HTERT RPE-1 (cell line): Measurements from ENCODE around the gene IYD.

ENCODE experiments used
- in situ Hi-C: fragments of 300-500 bp; cut with MboI; formaldehyde crosslinking; loops from 4 replicates; pipeline ENCODE4 v1.14.3; 2020; ENCODE audit warnings: low sequenced_read_pairs

Gene IYD, protein sequence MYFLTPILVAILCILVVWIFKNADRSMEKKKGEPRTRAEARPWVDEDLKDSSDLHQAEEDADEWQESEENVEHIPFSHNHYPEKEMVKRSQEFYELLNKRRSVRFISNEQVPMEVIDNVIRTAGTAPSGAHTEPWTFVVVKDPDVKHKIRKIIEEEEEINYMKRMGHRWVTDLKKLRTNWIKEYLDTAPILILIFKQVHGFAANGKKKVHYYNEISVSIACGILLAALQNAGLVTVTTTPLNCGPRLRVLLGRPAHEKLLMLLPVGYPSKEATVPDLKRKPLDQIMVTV

DNA sequence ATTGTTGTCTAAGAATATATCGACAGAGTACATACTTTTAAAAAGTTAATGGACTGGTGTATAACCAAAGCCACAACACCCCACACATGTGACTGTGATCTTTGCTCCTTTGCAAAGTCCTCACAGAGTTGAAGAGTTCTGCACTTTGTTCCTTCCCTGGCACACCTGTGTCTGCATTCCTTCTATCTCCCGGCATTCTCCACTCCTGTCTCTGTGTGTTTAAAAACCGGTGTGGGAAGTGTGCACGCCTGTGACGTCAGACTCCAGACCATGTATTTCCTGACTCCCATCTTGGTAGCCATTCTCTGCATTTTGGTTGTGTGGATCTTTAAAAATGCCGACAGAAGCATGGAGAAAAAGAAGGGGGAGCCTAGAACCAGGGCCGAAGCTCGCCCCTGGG lies at the start of gene IYD:
TSS of gene IYD (plus strand) at position 251 of the 400 bp plus-strand sequence. CDS start at position 271, 20 bp downstream.
- in situ Hi-C loops = no loop called here

GRCh38 chr6:150319924-150320323 lies 48.9 kb upstream of the IYD start:
- in situ Hi-C loops = no loop called here

DNA sequence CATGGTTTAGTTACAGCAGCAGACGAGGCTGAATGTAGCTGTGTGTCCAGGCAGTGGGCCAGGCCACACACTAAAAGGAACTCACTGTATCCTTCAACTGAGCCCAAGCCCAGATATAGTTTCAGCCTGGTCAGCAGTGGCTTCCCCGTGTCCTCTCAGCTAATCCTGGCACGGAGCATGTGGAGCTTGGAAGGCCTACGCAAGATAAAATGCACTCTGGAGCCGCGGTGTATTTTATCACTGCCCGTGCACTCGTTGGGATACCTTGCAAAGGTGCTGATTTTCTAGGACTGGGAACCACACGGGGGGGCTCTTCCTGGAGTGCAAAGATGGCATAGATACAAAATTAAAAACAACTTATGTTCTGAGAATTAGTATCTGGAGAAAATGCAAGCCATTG lies 48.4 kb upstream of the IYD start:
- in situ Hi-C loops = no loop called here

DNA sequence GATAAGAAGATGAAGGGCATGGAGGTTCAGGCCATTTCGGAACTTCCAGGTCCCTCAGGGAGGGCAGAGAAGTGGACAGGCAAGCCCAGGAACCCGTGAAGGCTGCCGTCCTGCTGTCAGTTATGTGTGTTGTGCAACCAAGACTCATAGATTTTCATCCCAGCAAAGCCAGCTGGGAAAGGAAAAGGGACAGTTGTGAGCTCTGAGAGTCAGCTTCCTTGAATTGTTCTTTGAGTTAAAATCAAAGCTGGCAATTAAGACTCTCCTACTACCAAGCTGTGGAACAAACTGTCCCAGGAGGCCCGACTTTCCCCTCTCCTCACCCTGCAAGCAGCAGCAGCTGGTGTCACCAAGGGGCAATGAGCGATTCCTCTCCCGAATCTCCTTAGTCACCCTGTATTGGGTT lies 46.3 kb upstream of the IYD start:
- in situ Hi-C loops = no loop called here

DNA sequence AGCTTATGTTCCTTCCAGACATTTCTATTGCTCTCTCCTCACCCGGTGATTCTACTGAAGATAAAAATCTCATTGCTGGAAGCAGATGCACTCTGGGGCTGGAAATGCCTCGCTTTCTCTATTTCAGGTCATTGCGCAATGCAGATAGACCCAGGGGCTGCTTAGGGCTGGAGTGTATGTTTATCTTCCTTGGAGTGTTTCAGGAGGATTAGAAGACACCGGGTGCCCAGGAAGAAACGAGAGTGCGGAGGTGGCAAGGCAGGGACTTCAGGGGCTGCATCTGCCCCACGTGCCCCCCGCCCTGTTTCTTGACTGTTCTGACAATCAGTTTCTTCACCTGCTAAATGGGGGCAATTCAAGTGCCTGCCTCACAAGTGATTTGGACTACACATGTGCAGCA lies 45.6 kb upstream of the IYD start:
- in situ Hi-C loops = no loop called here

DNA sequence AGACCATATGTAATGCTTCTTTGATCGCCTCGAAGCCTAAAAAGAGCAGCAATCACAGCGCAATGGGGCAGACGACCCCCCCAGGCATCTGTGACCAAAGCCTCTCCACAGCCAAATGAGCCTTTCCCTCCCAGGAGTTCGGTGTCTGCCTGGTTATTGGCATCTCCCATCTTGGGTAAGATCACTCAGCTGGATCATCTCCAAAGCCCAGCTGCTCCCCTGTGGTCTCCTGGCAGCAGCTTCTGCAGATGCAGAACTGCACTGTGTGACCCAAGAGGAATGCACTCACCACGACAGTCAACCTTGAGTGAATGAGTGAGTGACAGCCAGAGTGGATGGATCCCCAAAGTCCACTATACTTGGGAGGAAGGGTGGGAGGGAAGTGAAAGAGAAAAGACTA lies 44.8 kb upstream of the IYD start:
- in situ Hi-C loops = no loop called here

- in situ Hi-C loops = no loop called here
Measured at GRCh38 chr6:150325066-150325772, 43.6 kb upstream of the IYD start.

DNA sequence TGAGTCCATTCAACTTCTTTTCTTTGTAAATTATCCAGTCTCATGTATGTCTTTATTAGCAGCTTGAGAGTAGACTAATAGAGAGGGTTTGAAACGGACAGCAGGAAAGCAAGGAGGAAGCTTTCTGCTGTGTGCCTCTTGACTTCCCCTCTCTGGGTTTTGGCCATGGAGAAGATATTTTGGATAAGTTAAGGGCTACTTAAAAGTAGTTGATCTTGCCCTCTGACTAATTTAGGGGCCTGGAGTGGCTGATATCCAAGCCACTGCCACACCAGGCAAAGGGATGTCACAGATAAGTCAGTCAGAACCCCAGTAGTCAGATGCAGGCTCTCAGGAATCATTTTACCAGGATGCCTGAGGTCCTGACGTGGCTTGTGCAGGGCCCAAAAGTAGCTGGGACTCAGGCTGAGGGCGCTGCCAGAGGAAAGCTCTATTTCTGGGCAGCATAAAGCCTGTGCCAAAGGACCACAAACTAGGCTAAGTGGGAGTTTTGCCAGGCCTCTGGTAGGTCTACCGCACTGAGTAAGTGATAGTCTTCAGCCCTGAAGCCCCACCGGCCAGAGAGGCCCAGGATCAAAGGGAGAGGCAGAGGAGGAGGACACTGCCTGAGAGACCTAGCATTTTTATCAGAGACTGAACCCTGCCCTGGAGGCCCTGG lies 41.6 kb upstream of the IYD start:
- in situ Hi-C loops = no loop called here

DNA sequence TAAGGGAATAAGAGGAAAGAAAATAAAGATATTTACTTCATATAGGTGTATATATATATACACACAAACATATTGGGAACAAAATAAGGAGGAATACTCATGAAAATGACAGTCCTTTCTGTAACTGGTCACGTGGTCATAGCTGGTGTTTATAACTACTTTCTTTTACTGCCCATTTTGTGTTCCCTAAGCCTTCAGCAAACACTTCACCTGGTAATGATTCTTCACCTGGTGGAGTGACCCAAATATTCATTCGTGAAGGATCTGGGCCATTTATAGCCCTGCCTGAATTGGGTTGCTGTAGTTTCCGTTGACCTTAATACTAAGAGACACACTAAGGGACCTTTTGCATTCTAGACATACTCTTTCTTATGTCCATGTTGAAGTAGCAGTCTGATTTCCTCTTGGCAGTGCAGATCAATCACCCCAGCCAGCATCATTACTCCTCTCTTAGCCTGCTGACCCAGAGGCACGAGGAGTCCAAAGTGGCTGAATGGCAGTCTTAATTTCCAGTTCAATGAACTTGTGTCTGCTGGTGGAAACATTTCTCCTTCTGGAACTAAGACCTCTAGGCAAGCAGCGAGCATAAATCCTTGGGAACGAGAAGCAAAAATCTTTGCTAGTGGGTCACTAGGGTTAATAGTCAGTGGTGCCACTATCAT lies 39.9 kb upstream of the IYD start:
- in situ Hi-C loops = no loop called here

GRCh38 chr6:150331344-150331743 lies 37.5 kb upstream of the IYD start:
- in situ Hi-C loops = no loop called here

GRCh38 chr6:150332939-150333584 lies 35.8 kb upstream of the IYD start:
- in situ Hi-C loops = no loop called here

- in situ Hi-C loops = no loop called here
Measured at GRCh38 chr6:150333585-150333941, 35.2 kb upstream of the IYD start.

- in situ Hi-C loops = no loop called here
Measured at GRCh38 chr6:150334790-150335783, 33.7 kb upstream of the IYD start.

DNA sequence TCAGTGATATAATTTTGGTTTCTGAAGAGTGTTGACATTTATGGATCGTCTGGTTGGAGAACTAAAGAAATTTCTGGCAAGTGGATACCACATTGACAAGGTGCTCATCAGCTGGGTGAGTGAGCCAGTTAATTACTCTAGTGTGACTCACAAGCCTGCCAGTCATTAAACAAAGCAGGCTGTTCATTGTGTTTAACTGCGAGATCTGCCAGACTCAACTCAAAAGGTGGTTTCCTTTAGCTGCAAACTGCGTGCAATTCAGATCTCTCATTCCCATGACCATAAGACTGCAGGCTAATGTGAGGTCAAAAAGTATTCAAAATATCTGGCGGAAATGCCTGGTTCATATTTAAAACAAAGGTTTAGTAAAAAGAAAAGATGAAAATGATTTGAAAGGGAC lies 32.5 kb upstream of the IYD start:
- in situ Hi-C loops = no loop called here

- in situ Hi-C loops = no loop called here
Measured at GRCh38 chr6:150336708-150337107, 32.1 kb upstream of the IYD start.

GRCh38 chr6:150342126-150342525 lies 26.7 kb upstream of the IYD start:
- in situ Hi-C loops = no loop called here

- in situ Hi-C loops = no loop called here
Measured at GRCh38 chr6:150343434-150343833, 25.4 kb upstream of the IYD start.

GRCh38 chr6:150345781-150346180 lies 23.0 kb upstream of the IYD start:
- in situ Hi-C loops = no loop called here

DNA sequence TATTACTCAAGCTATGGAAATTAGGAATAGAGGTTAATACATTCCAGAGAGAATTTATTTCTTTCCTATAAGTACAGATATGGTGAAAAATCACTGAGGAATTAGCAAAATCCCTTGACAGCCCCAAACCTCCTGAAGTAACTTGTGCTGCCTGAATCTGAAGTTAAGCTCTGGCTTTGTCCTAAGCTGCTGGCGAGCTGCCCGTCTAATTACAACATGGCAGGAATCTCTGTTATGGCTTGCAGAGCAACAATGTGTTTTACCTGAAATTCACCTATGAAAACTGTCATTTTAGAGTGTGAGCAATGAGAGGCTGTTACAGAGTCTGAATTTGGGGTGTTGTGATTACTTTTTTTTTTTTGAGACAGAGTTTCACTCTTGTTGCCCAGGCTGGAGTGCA lies 22.5 kb upstream of the IYD start:
- in situ Hi-C loops = no loop called here

- in situ Hi-C loops = no loop called here
Measured at GRCh38 chr6:150347845-150348244, 21.0 kb upstream of the IYD start.
